ENCODE results near the gene BIRC5.
A peak's percentile ranks its signal among the peaks of the same experiment; 100 is the strongest.
"Not testable (repeated sequence)": the region's sequence is repeated elsewhere in the genome, so short reads cannot be mapped to it uniquely, and the experiment has no call there.

BIRC5 gene

GRCh38 chr17:78214016-78214705 lies at the start of gene BIRC5:
Gene BIRC5 (plus strand): TSS chr17:78214253. CDS start chr17:78214317, 64 bp downstream.
- DNase-seq = peak; percentile 93

GRCh38 chr17:78164748-78165607 lies 49.1 kb upstream of the BIRC5 start:
- DNase-seq = no peak

- no peak for DNase-seq
Measured at GRCh38 chr17:78166416-78166815, 47.6 kb upstream of the BIRC5 start.

- peak; percentile 89 for DNase-seq
Measured at GRCh38 chr17:78168242-78168902, 45.7 kb upstream of the BIRC5 start, which contains the start of gene SYNGR2. Gene SYNGR2 (plus strand): TSS chr17:78168581. CDS start chr17:78168617, 36 bp downstream.

- peak; percentile 71 for DNase-seq
Measured at GRCh38 chr17:78168903-78169793, 44.9 kb upstream of the BIRC5 start.

GRCh38 chr17:78170692-78171590 lies 43.1 kb upstream of the BIRC5 start:
- no peak for DNase-seq

- not testable (repeated sequence) for DNase-seq
Measured at GRCh38 chr17:78171591-78172248, 42.3 kb upstream of the BIRC5 start.

GRCh38 chr17:78172249-78173051 lies 41.6 kb upstream of the BIRC5 start:
- no peak for DNase-seq

- DNase-seq = no peak
Measured at GRCh38 chr17:78173097-78173715, 40.8 kb upstream of the BIRC5 start.

GRCh38 chr17:78174346-78174869 lies 39.6 kb upstream of the BIRC5 start:
- DNase-seq = no peak

GRCh38 chr17:78174870-78175642 lies 39.0 kb upstream of the BIRC5 start:
- no peak for DNase-seq

- DNase-seq = no peak
Measured at GRCh38 chr17:78175643-78175981, 38.4 kb upstream of the BIRC5 start.

- DNase-seq = peak; percentile 78
Measured at GRCh38 chr17:78176548-78177025, 37.5 kb upstream of the BIRC5 start.

GRCh38 chr17:78179372-78179771 lies 34.7 kb upstream of the BIRC5 start:
- no peak for DNase-seq

- DNase-seq = no peak
Measured at GRCh38 chr17:78180083-78180482, 34.0 kb upstream of the BIRC5 start.

- no peak for DNase-seq
Measured at GRCh38 chr17:78180508-78180907, 33.5 kb upstream of the BIRC5 start.

GRCh38 chr17:78182504-78182903 lies 31.5 kb upstream of the BIRC5 start:
- DNase-seq = no peak

GRCh38 chr17:78183916-78184315 lies 30.1 kb upstream of the BIRC5 start:
- no peak for DNase-seq

Data from stimulated activated CD4-positive, alpha-beta T cell treated with anti-CD3 and anti-CD28 coated beads, Interleukin-4, amount 100 ng/mL, for 1 hour (primary cell).